Fibroblast of skin of right biceps (primary cell): ENCODE results near the gene ACO2.
"Not testable (repeated sequence)": the region's sequence is repeated elsewhere in the genome, so short reads cannot be mapped to it uniquely, and the experiment has no call there.

ENCODE experiments used
- DNase-seq: peaks from one replicate; pipeline ENCODE4 v3.0.0-alpha.2; 2013

Gene ACO2

DNA sequence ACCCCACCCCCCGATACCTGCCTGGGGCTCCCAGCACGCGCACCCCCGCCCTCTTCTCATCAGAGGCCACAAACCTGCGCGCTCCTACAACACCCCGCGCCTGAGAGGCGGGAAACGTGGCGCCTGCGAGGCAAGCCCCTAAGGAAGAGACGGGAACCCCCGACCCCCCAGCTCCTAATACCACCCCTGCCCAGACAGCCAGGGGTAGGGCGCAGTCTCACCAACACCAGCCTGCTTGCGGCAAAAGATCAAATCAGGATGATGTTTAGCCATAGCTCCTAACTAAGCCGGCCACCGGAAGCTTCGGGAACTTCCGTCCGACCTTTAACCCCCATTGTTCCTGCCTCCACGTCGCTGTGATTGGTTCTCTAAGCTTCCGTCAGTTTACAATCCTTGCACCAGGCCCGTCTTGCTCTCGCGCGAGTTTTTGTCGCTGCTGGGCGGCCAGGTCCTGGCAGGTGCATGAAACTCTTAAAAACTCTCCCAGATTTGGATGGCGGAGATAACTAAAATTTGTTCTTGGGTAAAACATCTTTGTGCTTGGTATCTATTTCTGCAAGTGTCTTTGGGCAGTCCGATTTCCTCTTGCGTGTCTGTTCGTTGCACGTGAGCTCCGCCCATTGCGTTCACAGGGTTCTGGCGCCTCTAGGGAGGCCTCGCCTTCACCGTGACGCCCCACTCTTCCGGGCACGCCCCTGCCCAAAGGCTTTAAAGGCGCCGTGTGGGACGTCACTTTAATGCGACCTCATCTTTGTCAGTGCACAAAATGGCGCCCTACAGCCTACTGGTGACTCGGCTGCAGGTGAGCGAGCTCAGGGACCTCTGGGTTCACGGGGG, at the start of gene ACO2, which contains the start of gene PHF5A:
TSS of gene ACO2 (plus strand) at position 737 of the 837 bp plus-strand sequence. CDS start at position 767, 30 bp downstream.
TSS of gene PHF5A (minus strand) at position 312 of the 837 bp plus-strand sequence. CDS start at position 273, 39 bp downstream.
- DNase-seq, result peak; percentile 98

DNA sequence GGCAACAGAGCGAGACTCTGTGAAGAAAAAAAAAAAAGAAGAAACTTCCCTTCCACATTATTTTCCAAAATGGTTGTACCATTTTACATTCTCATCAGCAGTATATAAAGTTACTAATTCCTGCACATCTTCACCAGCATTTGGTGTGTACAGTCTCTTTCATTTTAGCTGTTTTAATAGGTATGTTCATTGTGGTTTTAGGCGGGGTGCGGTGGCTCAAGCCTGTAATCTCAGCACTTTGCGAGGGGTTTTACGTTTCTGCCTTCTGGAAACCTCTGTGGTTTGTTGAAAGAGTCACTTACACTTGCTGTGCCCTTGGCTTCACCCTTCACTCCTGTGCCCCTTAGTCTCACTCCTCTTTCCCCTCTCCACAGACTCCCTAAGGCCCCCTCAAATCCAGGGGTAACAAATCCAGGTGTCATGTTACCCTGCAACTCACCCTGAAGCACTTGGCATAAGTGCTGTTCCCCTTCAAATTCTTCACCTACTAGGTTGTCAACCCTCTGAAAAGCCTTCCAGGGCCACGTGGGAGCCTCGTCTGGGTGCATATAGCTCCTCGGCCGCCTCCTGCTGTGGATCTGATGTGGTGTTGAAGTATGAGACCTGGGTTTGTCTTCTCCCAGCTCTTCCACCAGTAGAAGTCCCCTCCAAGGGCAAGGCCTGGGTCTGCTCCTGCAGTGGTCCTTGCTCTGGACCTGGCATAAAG, 43.1 kb upstream of the ACO2 start:
- DNase-seq, result no peak

DNA sequence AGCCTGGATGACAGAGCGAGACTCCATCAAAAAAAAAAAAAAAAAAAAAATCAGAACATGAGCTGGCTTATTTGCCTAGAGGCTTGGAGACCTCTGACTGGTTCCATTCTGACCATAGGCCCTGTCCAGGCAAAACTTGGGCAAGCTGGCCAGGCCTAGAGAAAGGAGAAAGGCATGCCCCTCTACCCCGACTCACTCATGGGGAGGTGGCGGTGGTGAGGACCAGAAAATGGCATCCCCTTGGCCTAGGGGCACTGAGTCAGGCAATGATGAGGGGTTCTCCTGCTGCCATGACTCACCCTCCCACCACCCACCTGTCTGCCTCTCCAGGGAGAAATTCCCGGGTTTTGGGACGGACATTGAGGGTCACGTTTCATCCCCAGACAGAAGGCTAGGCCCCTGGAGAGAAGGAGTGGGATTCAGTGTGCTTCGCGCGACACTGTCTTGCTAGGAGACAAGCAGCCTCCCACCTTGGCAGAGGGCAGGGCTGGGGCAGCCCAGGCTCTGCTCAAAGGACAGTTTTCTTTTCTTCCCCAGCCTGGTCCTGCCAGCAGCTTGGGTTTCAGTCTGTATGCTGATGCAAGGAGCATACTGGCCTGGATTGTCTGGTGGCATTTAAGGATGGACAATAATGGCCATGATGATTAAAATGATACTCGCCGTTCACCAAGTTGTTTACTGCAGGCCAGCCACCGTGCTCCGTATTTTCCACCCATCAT, 39.5 kb upstream of the ACO2 start:
- no peak for DNase-seq

DNA sequence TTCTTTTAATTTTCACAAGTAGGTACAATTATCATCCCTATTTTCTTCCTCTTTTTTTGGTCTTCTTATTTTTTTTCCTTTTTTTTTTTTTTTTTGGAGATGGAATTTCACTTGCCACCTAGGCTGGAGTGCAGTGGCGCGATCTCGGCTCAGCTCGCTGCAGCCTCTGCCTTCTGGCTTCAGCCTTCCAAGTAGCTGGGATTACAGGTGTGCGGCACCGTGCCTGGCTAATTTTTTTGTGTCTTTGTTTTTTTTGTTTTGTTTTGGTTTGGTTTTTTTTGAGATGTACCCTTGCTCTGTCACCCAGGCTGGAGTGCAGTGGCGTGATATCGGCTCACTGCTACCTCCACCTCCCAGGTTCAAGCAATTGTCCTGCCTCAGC, 39.0 kb upstream of the ACO2 start:
- DNase-seq, result no peak

DNA sequence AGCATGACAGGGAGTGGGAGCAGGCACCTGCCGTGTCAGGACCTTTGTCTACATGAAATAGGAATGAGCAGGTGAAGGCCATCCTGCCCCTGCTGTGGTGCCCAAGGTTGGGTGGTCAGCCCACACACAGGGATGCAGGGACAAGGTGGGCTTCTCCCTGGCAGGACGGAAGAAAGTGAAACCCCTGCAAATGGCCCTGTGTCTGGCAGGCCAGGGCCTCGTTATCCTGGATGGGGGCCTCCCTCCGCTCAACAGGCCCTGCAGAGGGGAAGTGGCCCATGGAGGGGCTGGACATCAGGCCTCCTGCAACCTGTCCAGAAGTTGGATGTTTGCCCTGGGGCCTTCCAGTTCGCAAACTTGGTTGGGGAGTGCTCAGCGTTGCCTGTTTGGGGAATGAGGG, 37.3 kb upstream of the ACO2 start:
- no peak for DNase-seq

DNA sequence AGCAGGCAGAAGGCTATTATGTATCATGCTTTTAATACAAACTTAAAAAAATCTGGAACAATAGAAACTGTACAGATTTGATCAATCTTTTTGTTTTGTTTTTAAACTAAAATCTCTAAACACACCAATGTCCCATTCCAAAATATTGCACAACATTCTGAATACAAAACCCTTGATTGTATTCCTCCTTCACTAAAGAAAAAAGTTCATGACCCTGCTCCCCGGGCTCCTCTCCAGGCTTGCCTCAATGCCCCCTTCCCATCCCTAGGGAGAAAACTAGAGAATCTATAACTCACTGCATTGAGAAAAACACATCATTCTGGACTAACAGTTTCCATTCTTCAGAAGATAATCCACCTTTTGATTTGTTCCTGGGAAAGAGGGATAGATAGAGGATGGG, 35.4 kb upstream of the ACO2 start:
- DNase-seq, result not testable (repeated sequence)

DNA sequence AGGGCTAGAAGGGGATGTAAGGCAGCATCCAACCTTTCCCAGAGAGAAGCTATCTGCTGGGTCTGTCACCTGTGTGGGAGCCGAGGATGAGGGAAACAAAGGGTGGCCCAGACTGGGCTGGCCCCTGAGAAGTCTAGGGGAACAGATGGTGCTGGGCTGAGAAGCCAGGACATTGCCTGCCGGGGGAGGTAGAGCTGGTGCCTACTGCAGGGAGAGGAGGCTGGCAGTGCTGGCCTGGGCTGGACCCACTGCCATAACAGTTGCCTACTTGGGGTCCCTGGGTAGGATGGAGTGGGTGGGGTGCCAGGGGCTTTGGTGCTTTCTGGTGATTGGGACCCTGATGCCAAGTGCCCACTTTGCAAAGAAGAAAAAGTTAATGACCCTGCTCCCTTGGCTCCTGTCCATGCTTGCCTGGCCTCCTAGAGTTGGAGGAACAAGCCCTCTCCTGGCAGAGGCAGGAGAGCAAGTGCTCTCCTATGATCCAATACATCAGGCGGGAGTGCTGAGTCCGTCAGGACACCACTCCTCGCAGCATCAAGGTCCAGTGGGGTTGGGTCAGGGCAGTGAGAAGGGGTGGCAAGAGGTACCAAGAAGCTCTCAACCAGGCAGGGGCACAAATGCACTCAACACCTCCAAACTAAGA, 34.4 kb upstream of the ACO2 start:
- DNase-seq, result not testable (repeated sequence)

DNA sequence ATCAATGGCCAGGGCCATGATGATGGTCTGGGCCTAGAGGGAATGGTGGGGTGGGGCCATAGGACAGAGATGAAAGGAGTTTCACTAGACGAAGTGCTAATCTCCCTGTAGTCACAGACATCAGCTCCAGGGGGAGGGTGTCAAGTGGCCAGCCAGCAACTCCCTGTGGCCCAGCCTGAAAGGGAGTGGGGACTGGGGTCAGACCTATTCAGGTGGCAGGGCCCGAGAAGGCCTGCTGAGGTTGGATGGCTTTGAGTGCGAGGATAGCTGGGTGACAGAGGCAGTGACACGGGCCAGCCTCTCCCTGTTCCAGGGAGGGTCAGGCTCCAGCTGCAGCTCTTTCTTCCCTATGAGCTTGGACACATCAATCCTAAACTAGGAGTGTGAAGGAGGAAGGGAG, 33.4 kb upstream of the ACO2 start:
- DNase-seq, result no peak

DNA sequence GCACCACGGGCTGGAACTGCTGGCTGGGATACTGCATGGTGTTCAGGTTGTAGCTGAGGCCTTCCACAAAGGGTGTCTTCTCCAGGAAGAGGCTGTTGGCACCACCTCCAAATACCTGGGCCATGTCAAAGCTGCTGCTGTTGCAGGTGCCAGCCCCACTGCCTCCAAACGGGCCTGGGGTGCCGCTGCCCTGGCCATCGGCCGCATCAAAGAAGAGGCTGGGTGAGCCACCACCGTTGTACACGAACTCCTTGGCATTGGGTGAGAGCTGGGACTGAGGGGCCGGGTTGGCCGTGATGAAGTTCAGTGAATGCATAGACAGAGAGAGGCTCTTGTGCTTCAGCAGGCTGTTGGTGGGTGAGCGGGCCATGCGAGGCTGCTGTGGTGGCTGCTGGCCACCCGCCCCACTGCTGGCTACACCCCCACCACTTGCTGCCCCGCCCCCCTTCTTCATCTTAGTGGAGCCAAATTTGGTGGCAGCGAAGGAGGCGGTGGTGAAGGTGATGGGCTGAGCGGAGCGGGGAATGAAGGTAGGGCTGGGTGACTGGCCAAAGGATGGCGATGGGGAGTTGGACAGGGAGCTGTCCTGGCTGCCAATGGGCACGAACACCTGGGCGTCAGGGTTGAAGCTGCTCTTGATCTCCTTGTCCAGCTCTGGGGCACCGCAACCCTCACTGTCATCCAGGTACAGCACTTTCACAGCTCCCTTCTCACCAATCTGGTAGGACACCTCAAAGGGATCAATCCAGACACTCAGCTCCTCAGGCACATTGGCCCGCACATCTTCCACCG, 32.4 kb upstream of the ACO2 start:
- DNase-seq, result no peak

DNA sequence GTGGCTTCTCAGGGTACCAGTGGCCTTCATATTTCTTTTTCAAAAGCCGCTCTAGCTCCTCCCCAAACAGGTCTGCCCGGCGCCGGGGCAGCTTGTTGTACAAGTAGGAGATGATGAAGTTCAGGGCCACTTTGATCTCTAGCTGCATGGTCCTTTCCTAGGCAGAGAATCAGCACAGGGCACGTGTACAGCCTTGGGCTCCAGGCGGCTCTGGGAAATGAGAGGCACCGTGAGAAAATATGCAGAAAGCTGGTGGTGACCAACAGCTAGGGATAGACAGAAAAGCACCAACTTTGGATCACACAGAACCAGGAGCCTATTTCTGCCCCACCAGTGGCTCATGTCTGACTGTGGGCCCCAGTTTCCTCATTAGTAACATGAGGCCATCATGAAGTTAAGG, 31.7 kb upstream of the ACO2 start:
- DNase-seq, result no peak

DNA sequence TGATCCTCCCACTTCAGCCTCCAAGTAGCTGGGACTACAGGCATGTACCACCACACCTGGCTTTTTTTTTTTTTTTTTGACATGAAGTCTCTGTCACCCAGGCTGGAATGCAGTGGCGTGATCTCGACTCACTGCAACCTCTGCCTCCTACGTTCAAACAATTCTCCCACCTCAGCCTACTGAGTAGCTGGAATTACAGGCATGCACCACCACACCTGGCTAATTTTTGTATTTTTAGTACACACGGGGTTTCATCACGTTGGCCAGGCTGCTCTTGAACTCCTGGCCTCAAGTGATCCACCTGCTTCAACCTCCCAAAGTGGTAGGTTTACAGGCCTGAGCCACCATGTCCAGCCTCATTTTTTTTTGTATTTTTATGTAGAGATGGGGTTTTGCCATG, 28.4 kb upstream of the ACO2 start:
- not testable (repeated sequence) for DNase-seq

DNA sequence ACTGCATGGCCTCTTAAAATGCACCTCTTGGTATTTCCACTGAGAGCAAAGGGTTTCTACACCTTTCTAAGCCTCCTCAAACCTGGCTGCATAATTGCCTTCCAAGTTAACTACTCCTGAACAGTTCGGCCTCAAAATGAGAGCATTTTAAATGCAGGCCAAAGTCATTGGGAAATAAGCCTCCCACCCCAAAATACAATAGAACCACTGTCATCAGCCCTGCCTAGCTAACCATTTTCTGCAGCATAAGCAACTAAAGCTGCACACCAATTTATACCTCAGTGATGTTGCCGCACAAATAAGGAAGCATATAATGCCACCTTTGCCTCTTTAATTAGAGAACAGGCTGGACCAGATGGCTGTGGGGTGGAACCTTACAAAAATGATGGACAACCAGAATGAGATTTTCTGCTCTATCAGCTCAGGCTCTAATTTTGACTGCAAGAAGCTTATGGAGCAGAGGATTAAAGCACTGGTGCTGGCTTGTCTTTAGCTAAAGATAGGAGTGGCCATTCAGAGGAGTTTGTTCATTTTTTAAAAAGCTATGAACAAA, 26.6 kb upstream of the ACO2 start:
- no peak for DNase-seq

DNA sequence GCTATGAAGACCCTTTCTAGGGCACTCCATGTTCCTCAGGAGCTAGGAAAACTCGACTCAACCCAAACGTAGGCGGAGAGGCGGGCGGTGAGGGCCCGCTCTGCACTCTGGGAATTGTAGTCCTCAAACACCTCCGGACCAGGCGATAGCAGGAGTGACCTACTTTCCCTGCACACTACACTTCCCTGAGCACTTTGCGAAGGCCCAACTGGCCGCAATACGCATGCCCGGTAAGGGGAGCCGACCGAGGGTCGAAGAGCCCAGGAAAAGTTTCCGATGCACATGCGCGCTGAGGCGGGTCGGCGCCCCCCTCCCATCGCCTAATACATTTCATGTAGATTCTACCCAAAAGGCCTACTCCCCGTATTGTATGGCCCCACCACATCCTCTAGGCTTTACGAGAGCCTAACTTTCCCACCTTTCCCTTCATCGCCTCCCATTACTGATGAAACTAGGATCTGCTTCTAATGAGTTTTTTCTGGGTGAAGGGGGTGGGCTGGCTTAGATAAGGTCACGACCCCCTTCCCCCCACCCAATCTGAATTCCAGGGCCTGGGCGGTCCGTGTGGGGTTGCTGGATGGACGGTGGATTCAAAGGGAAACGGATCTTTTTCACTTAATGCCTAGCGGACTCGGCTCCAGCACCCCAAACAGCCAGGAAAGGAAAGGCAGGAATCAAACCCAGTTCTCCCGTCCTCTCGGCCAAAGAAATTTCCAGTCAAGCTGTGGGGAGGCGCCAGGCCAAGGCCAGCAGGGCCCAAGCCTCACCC, 24.4 kb upstream of the ACO2 start:
- peak; percentile 97 for DNase-seq

DNA sequence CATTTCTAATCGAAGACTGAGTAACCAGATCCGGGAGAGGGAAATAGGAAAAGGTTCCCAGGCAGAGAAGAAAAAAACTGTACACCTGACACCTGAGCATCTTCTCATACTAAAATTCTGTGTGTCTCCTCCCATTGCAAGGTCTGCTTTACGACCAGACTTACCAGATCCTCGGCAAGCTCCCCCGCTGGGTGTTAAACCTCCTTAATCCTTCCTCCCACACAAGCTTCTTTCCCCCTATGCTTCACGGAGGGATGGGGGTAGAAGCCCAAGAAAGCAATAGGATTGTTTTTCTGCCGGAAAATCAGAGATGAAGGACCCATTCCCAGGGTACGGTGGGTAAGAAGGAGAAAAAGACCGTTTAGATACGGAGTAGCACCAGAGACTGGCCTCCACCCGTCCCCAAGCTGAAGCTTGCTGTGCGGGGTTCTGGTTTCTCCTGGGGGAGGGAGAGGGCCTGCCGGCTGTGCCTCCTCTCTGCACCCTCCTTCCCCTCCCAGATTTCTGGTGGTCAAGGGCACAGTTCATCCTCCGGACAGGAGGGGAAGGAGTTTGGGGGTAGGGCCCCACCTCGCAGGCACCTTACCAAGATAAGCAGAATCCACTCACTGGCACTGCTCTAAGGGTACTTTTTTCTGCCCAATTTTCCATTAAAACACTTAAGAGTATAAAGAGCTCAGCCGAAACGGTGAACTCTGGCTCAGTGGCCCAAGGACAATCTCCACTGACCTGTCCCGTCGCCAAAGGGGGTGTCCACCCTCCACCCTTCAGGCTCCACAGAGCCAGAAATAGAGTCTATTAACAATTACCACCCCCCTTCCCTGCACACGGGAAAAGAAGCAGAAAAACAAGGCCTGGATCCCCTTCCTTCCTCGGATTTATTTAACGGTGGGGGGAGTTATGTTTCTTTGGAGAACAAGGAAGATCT, 23.5 kb upstream of the ACO2 start:
- DNase-seq, result no peak

DNA sequence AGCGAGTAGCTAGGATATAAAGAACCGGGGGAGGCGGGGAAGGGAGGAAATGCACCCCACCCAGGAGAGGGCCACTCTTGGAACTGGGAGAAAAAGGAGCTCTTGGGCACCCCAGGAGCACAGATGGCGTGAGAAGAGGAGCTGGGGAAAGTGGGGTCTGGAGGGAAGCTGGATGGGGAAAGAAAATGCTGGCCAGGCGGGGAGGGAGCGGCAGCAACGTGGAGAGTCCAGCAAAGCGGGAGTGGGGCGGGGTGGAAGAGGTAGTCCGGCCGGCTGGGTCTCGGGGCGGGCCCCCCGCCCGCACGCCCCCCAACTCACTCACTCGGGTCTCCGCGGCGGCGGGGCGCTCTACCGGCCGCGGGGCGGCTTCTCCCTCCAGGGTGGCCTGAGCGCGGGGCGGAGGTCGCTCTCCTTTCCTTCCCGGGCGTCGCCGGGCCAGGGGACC, 22.8 kb upstream of the ACO2 start:
- DNase-seq, result no peak

DNA sequence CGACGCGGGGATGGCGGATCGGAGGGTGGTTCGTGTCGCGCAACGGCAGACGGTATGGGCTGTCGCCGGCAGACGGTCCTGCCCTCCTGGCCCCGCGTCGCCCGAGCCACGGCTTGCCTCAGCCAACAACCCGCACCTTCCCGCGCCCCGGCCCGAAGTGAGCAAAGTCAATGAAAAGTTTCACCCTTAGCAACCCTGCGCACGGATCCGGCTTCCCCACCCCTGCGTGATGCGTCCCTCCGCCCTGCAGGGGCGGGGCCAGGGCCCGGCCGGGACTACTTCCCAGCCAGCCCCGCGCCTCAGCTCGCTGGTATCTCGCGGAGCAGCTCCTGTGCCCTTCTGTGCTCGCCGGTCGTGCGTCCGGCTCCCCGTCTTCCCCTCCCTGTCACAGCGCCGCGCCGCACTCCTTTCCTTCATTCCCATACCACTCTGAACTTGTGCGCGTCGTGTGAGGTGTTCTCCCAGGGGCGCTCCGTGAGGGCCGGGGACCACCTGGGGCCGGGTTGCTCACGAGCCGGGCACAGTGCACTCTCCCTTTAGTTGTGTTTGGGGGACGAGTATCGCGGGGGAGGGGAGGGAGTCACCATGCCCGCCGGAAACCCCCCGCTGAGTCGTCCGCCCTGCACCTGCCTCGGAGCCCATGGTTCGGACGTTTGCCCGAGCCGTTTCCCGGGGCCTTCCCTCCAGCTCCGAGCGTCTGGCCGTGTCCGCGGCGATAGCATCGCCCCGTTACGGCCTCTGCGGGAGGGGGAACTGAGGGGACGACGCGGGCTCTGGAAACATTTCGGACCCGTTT, 22.1 kb upstream of the ACO2 start, which contains the start of gene TOB2:
TSS of gene TOB2 (minus strand) at position 163 of the 796 bp plus-strand sequence. CDS start 9,456 bp downstream, outside the sequence.
- peak; percentile 97 for DNase-seq

DNA sequence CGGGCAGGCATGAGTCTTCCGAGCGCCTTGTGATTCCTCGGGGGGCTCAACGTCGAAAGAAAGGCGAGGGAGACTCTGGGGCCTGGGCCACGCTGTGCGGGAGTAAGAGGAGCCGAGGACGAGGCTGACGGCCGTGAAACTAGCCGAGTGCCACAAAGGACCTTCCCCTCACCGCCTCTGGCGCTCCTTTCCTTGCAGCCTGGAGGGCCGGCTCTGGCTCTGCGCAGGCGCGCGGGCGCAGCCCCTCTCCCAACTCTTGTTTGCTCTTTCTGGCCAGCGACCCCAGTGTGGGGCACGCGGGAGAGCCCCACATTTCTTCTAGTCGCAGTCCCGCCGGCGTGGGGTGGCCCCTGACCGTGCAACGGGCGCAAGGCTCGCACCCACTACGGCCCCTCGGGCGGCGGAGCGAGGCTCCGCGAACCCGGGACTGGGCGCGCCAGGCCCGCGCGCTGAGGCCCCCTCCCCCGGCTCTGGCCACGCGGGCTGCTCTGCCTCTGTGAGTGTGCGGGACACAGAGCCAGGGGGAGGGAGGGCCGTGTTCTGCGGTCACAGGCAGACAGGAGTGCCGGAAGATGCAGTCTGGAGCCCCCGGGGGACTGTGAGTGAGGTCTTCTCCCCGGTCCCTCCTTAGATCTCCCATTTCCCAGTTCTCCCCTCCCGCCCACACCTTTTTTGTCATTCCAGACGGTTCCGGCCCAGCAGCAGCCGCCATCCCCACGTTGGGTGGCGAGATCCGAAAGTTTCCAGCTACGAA, 21.3 kb upstream of the ACO2 start:
- peak; percentile 62 for DNase-seq
